C1 segment of cervical spinal cord (tissue), 14 donors: Measurements from ENCODE around the gene PIGS.

ENCODE experiments used
- DNase-seq, 14 donors: peaks; one replicate each; lab custom pipeline; 2025; lab: John Stamatoyannopoulos, UW

PIGS gene

DNA sequence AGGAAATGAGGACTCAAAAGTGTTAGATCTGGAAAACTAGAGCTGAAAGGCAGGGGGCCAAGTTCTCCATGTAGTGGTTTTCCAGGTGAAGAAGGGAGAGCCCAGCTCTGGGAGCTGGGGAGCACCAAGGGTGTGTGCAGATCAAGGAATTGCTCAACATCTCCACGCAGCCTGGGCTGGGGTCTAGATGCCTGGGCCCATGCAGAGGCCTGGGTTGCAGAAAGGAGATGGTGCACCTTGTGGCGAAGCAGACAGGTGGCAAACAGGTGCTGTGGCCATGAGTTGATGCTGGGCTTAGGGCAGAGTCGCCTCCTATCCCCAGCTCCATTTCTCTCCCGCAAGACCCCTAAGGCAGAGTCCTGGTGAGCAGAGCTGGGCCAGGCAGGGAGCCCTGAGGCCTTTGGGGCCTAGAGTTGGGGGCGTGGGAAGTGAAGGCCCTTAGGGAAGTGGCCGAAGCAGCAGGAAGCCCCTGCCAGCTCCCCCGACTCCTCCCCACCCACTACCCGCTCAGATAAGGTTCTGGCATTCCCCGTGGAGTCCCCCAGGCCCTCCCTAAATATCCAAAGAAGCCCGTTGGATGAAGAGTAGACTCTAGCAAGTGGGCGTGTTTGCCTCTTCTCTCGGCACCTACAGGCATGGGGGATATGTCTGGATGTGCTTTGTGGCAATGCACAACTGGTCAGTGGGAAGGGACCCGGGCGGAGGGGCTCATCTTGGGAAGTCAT, 64.4 kb downstream of the PIGS start:
- no peak for DNase-seq

DNA sequence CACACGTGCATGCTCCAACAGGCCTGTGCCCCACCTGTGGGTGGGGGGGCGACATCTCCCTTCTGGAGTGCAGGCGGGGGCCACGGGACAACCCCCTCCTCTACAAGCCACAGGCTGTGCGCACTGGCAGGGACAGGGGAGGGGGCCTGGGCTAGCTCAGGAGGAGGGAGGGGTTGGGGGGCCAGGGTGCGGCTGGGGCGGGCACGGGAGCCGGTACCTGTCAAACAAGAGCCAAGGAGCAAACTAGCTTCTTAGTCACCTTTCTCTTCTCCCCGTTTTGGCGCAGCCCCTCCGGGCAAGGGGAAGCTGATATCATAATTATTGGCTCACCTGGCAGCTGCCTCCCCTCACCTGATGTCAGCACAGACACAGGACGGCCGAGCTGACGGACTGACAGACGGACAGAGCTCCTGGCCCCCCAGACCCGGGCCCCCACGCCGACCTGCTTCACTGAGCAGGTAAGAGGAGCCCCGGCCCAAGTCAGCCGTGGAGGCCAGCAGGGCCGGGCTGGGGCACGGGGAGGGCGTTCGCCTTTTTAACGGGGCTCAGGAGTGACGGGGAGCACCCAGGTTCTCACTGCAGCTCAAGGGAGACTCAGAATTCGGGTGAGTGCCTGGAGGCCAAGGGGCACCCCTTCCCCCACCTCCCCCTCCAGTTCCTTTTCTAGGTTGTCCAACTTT, 65.2 kb downstream of the PIGS start, which contains the start of gene FOXN1:
FOXN1 (plus strand) TSS at position 363 of the 680 bp plus-strand sequence. CDS start 17,622 bp downstream, outside the sequence.
- no peak for DNase-seq

- no peak for DNase-seq
These were observed 67.9 kb downstream of the PIGS start for GRCh38 chr17:28503420-28503819.
